Tibial artery (tissue), 4 donors: Measurements from ENCODE around the gene PHF19.
A peak's percentile ranks its signal among the peaks of the same experiment; 100 is the strongest.

ENCODE experiments used
- DNase-seq, 2 donors: peaks; one replicate each; pipeline ENCODE4 v3.0.0-alpha.2; 2019
- H3K27ac ChIP-seq, 2 donors: fragments of 200-600 bp; sonication (generic) in 1 of 2; 1 replicate in 1 of 2; 2 replicates in 1 of 2; pipeline ENCODE4 v1.5.1; 2018 to 2019; ENCODE audit warnings: mild to moderate bottlenecking in 1 of 2
- H3K27me3 ChIP-seq, 2 donors: fragments of 200-600 bp; sonication (generic) in 1 of 2; one replicate each; pipeline versions ENCODE4 v1.5.1 to v1.6.0; 2016 to 2019
- H3K36me3 ChIP-seq, 3 donors: fragments of 200-600 bp; sonication (generic) in 2 of 3; one replicate each; pipeline ENCODE4 v1.5.1; 2016 to 2019; ENCODE audit warnings: mild to moderate bottlenecking in 2 of 3
- H3K4me1 ChIP-seq, 4 donors: fragments of 200-600 bp; sonication (generic) in 2 of 4; 1 replicate in 3 of 4; 2 replicates in 1 of 4; pipeline ENCODE4 v1.5.1; 2016 to 2019
- H3K4me3 ChIP-seq, 2 donors: fragments of 200-600 bp; sonication (generic) in 1 of 2; 1 replicate in 1 of 2; 2 replicates in 1 of 2; pipeline ENCODE4 v1.5.1; 2018 to 2019; ENCODE audit warnings: mild to moderate bottlenecking in 2 of 2
- H3K9me3 ChIP-seq, 3 donors: fragments of 200-600 bp; sonication (generic) in 1 of 3; one replicate each; pipeline ENCODE4 v1.5.1; 2016 to 2019
- intact Hi-C: fragments of 100-400 bp; cut with DNase I; formaldehyde crosslinking; loops from one replicate; pipeline ENCODE4 v1.15.0; 2023; ENCODE audit warnings: low total_unique reads
- TF ChIP-seq, protein P1 (sequence below), 2 experiments: fragments of 200-600 bp in 1 of 2; fragments of 450-650 bp in 1 of 2; IDR thresholded peaks; one replicate each; pipeline ENCODE4 v1.5.1; 2017 to 2019; ENCODE audit warnings: antibody characterized with exemption in 2 of 2, mild to moderate bottlenecking in 1 of 2, moderate library complexity in 1 of 2

Gene PHF19

DNA sequence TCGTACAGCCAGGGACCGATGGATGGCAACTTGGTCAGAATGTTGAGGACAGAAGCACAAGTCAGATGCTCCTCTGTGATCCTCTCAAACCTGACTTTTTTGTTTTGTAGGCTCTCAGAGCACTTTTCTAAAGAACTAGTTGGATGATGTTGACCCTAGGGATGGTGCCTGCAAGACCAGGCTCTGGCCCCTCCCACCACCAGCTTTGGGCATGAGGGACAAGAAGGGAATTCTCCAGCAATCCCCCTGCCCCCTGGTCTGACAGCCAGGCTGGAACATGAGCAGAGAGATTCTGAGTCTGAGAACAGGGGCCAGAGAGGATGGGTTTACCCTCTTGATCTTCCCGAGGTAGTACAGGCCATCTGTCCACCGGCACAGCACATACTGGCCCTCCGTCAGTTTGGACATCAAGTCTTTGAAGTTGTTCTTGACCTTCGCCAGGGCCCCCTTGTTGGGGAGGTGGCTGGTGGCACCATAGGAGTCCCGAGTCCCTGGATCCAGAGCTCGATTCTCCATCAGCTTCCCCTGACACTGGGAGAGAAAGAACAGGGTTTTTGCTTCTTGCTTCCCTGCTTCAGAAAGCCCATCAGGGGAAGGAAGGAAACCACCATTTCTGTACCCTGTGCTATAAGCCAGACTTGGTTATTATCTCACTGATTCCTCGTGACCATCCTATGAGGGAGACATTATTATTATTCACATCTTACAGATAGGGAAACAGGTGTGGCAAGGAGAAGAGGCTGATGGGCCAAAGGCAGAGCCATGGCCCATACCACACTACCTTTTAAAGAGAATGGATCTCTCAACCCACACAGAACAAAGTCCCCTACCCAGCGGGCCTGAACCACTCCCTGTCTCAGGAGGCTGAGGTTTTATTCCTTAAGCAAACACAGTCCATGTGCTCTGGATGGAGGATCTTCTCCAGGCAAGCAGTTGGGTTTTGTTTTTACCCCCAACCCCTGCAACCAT lies 2.5 kb downstream of the PHF19 start:
- peak overlapping the region; percentile 93 to 99 for H3K27ac ChIP-seq
- no peak for DNase-seq
- no peaks in the 10 kb centered on the region for H3K27me3 ChIP-seq
- peaks cover 7 to 34% (median 18%) of the 10 kb centered on the region in 3 donors for H3K36me3 ChIP-seq
- H3K4me1 ChIP-seq = peaks cover 0 to 21% (median 8%) of the 10 kb centered on the region in 4 donors
- intact Hi-C loops = loop anchor here (5.0 kb wide), 1 partner anchor 63 kb away; no protein-coding TSS in a partner anchor
- no peak overlapping the region for H3K4me3 ChIP-seq
- H3K9me3 ChIP-seq = no peaks in the 10 kb centered on the region
- TF ChIP-seq, protein P1, sequence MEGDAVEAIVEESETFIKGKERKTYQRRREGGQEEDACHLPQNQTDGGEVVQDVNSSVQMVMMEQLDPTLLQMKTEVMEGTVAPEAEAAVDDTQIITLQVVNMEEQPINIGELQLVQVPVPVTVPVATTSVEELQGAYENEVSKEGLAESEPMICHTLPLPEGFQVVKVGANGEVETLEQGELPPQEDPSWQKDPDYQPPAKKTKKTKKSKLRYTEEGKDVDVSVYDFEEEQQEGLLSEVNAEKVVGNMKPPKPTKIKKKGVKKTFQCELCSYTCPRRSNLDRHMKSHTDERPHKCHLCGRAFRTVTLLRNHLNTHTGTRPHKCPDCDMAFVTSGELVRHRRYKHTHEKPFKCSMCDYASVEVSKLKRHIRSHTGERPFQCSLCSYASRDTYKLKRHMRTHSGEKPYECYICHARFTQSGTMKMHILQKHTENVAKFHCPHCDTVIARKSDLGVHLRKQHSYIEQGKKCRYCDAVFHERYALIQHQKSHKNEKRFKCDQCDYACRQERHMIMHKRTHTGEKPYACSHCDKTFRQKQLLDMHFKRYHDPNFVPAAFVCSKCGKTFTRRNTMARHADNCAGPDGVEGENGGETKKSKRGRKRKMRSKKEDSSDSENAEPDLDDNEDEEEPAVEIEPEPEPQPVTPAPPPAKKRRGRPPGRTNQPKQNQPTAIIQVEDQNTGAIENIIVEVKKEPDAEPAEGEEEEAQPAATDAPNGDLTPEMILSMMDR (IDR thresholded peaks at IDR 0.05) = no peak

DNA sequence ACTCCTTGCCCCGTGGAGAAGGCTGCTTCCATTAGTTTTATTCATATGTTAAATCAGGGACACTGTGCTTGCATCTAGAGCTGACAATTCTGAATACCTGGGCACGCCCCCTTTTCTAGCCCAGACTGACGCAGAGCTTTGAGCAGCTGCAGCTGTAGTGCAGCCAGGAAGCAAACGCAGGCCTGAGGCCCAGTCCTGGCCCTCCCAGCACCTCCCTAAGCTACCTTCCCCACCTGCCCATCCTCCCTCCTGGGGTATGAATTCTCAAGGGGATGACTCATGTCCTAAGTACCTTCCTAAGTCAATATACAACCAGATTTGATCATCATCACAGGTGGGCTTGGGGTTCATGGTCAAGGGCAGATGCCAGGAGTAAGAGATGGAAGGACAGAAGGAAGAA lies 3.5 kb downstream of the PHF19 start:
- Histone ChIP-seq H3K36me3 (peaks cover 7 to 34% (median 18%) of the 10 kb centered on the region in 3 donors), H3K4me3 (no peak overlapping the region), H3K27me3 (no peaks in the 10 kb centered on the region), H3K9me3 (no peaks in the 10 kb centered on the region), H3K4me1 (peaks cover 0 to 25% (median 11%) of the 10 kb centered on the region in 4 donors), H3K27ac (peak overlapping the region in 1 of 2 donors; percentile 13)
- intact Hi-C loops = no loop called here
- TF ChIP-seq, protein P1 (IDR thresholded peaks at IDR 0.05) = no peak
- DNase-seq = no peak

DNA sequence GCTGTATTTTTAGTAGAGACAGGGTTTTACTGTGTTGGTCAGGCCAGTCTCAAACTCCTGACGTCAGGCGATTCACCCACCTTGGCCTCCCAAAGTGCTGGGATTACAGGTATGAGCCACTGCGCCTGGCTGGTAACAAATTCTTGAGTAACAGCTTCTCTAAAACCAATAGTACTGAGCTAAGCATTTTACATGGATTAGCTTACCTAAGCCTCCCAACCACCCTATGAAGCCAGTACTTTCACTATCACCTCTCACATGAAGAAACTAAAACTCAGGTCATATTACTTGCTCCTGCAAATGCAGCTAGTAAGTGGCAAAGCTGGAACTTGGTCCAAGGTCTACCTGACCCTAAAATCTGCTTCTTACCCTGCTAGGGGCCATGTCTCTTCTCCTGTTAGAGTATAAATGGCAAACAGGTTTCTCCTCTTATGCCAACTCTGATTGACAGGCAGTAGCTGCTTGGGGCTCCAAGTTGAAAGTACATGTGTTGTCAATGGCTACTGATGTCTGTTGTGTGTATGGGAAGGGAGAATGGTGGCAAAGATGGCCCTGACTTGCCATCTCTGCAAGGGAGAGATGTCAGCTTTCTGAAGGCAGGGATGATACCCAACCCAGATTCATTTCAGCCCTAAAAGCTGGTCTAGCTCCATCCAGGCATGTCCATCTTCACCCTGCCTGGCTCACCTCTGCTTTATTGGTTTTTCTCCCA lies 4.0 kb downstream of the PHF19 start:
- TF ChIP-seq, protein P1 (IDR thresholded peaks at IDR 0.05) = no peak
- no peak overlapping the region for H3K4me3 ChIP-seq
- no peaks in the 10 kb centered on the region for H3K9me3 ChIP-seq
- intact Hi-C loops = no loop called here
- peaks cover 0 to 26% (median 14%) of the 10 kb centered on the region in 4 donors for H3K4me1 ChIP-seq
- H3K27me3 ChIP-seq = no peaks in the 10 kb centered on the region
- peak overlapping the region in 1 of 2 donors; percentile 13 for H3K27ac ChIP-seq
- no peak for DNase-seq
- H3K36me3 ChIP-seq = peaks cover 7 to 34% (median 18%) of the 10 kb centered on the region in 3 donors

DNA sequence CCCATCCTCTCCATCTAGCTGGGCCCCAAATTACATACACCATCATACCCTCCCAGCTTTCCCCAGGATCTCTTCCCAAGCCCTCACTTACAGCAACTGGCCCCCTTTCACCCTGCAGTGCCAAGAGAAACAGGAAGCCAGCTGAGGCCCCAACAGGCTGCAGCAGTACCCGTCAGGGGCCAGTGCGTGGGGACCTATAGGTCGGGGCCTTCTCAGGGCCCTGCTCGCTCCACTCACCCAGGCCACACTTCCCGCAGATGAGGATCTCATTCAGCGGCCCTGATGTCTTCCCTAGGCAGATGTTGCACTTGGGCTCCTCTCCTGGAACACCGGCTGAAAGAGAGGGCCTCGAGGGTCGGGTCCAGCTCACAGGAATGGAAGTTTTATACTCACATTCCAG lies 6.8 kb downstream of the PHF19 start:
- peaks cover 7 to 53% (median 34%) of the 10 kb centered on the region in 3 donors for H3K36me3 ChIP-seq
- H3K9me3 ChIP-seq = no peaks in the 10 kb centered on the region
- H3K4me1 ChIP-seq = peaks cover 0 to 17% (median 12%) of the 10 kb centered on the region in 4 donors
- TF ChIP-seq, protein P1 (IDR thresholded peaks at IDR 0.05) = no peak
- intact Hi-C loops = no loop called here
- no peak overlapping the region for H3K4me3 ChIP-seq
- H3K27me3 ChIP-seq = no peaks in the 10 kb centered on the region
- H3K27ac ChIP-seq = peak overlapping the region; percentile 81 to 87
- DNase-seq = no peak

DNA sequence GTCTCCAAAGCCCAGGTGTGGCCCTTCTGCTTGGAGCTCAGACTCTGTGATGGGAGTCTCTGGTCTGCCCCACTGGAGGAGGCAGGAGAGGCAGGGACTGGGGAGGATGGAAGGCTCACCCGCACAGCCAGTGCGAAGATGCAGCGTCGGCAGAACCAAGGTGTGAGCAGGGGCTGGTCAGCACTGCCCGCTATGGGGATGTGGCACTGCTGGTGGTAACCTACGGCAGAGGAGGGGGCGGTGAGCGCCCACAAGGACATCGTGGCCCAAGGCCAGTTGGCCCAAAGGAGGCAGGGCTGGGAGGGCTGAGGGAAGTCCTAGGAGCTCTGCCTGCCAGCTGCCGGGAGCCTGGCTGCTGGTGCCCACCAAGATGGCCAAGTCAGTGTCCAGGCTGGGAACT lies 7.3 kb downstream of the PHF19 start:
- Histone ChIP-seq H3K27ac (peak overlapping the region; percentile 81 to 87), H3K4me3 (no peak overlapping the region), H3K27me3 (no peaks in the 10 kb centered on the region), H3K9me3 (no peaks in the 10 kb centered on the region), H3K4me1 (peaks cover 0 to 17% (median 12%) of the 10 kb centered on the region in 4 donors), H3K36me3 (peaks cover 7 to 54% (median 37%) of the 10 kb centered on the region in 3 donors)
- intact Hi-C loops = loop anchor here (10.0 kb wide), 1 partner anchor 205 kb away; the partner anchor contains the start of gene CNTRL
- TF ChIP-seq, protein P1 (IDR thresholded peaks at IDR 0.05) = no peak
- DNase-seq = no peak
